Erythroblast (primary cell): Measurements from ENCODE around the gene RETSAT.

ENCODE experiments used
- GATA1 ChIP-seq: IDR thresholded peaks from 2 replicates; pipeline ENCODE4 v1.6.1; 2011; ENCODE audit warnings: low read depth, mild to moderate bottlenecking, control low read depth, low read length, moderate library complexity
- POLR2A ChIP-seq: IDR thresholded peaks from 2 replicates; pipeline ENCODE4 v1.6.1; 2011; ENCODE audit warnings: mild to moderate bottlenecking, low read length

DNA sequence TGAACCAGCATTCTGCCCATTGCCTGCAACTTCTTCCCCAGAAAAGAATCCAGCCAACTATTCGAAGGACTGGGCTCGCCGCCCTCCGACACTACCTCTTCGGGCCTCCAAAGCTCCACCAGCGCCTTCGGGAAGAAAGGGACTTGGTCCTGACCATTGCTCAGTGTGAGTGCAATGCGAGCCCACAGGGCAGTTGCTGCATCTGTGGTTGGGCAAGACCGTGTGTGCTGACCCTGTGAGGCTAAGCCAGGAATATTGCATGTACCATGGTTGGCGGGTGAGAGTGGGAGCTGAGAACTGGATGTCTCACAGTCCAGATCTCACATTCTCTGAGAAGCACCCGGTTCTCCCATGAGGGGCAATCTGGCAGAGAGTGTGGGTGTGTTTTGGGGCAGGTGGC is 16.7 kb upstream of the RETSAT start:
- TF ChIP-seq POLR2A = no peak
- TF ChIP-seq GATA1 = no peak
